Measurements from ENCODE around the gene MYL10. TPM values are rescaled to one million over a fixed set of nuclear protein-coding genes. Genes with fewer than 3 reads are reported as not detected.

The MYL10 gene
- total and polyA plus RNA-seq, 2 of the 8 experiments (the other 6 are each of a cell fraction or from before 2014, with no cell fraction given): 0.18 TPM; not detected in 1

DNA sequence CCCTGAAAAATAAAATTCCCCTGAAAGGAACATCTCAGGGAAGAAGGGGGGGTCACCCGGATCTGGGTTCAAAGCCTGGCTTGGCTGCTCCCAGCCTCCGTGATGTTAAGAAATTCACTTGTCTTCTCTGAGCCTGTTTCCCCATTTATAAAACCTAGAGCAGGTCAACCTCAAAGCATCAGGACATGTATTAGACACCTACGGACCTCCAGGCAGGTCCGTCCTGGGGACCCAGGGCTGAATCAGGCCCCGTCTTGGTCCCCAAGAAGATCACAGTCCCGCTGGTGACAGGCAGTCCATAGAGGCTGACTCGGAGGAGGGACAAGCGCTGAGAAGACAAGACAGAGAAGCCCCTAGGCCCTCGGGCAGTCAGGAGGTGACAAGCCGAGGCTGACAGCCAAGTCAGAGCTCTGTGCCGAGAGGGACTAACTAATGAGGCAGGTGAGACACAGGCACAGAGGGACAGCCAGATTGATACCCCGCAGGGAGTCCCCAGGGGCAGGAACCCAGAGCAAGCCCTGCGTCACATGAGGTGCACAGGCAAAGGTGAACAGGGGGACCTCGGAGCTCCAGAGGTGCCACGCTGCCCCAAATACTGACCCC is 2.9 kb downstream of the MYL10 start (continued):
- TF ChIP-seq, protein P1, sequence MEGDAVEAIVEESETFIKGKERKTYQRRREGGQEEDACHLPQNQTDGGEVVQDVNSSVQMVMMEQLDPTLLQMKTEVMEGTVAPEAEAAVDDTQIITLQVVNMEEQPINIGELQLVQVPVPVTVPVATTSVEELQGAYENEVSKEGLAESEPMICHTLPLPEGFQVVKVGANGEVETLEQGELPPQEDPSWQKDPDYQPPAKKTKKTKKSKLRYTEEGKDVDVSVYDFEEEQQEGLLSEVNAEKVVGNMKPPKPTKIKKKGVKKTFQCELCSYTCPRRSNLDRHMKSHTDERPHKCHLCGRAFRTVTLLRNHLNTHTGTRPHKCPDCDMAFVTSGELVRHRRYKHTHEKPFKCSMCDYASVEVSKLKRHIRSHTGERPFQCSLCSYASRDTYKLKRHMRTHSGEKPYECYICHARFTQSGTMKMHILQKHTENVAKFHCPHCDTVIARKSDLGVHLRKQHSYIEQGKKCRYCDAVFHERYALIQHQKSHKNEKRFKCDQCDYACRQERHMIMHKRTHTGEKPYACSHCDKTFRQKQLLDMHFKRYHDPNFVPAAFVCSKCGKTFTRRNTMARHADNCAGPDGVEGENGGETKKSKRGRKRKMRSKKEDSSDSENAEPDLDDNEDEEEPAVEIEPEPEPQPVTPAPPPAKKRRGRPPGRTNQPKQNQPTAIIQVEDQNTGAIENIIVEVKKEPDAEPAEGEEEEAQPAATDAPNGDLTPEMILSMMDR (IDR thresholded peaks at IDR 0.05; ENCODE audit: control extremely low read depth in 1 of 3, insufficient read depth in 1 of 3, low read depth in 1 of 3, low read length in 3 of 3): no peak
- TF ChIP-seq KDM1A (IDR thresholded peaks at IDR 0.05; ENCODE audit: borderline replicate concordance, low read length) (no peak), POLR2AphosphoS5 (IDR thresholded peaks at IDR 0.05; ENCODE audit: low read depth, low read length) (no peak), JUN (IDR thresholded peaks at IDR 0.05; ENCODE audit: low read depth, low read length) (no peak), SP1 (IDR thresholded peaks at IDR 0.05; ENCODE audit: low read depth, low read length) (no peak), SRF (IDR thresholded peaks at IDR 0.05; ENCODE audit: low read depth, low read length) (no peak)
